ENCODE data around the gene DHX34. TPM values are rescaled to one million over a fixed set of nuclear protein-coding genes. Genes with fewer than 3 reads are reported as not detected.

The DHX34 gene
- polyA plus RNA-seq, 1 of the 3 experiments (the other 2 are of a cell fraction): 16.4 TPM

- Histone ChIP-seq H3K9me2 (no peaks in the 10 kb centered on the region), H3K36me3 (replicated peaks in 1 of 2; ENCODE audit: control insufficient read depth in 1 of 2, insufficient read depth in 2 of 2, low read length in 1 of 2) (peaks cover 5 to 7% of the 10 kb centered on the region in 2 experiments), H4K20me1 (ENCODE audit: insufficient read depth) (peaks cover 25% of the 10 kb centered on the region), H2AFZ (ENCODE audit: low read depth) (no peak overlapping the region), H3K27me3 (ENCODE audit: insufficient read depth) (no peaks in the 10 kb centered on the region), H3K4me2 (no peak overlapping the region), H3K79me2 (ENCODE audit: insufficient read depth) (peaks cover 21% of the 10 kb centered on the region), H3K27ac (ENCODE audit: low read depth in 2 of 2, low read length in 1 of 2) (no peak overlapping the region), H3F3A (replicated peaks; ENCODE audit: insufficient read depth) (peaks cover 9% of the 10 kb centered on the region), H3K9me3 (no peaks in the 10 kb centered on the region), H3K4me1 (ENCODE audit: control insufficient read depth in 1 of 2, insufficient read depth in 2 of 2, low read depth in 1 of 2, low read length in 1 of 2) (peaks cover 4 to 12% of the 10 kb centered on the region in 2 experiments; a peak in 1 of 4 replicates), H3K4me3 (ENCODE audit: low read depth in 2 of 2, low read length in 1 of 2) (no peak overlapping the region), H3K9ac (no peak overlapping the region)
- WGBS (ENCODE audit: low lambda C conversion rate): 98% methylated on average over 16 of the region's 16 CpGs
- CTCF ChIA-PET: interaction anchor here (0.6 to 2.9 kb wide), 4 partner anchors 22 to 130 kb away, joined by 3 to 12 read pairs (median 8); no protein-coding TSS in a partner anchor
- no peak for DNase-seq
- POLR2A ChIA-PET: no interaction called here
- TF ChIP-seq TCF12 (IDR thresholded peaks at IDR 0.05): no peak
- TF ChIP-seq GABPA (IDR thresholded peaks at IDR 0.05; ENCODE audit: low read depth): no peak
- TF ChIP-seq RXRA (IDR thresholded peaks at IDR 0.05; ENCODE audit: borderline replicate concordance, low read depth): no peak
- TF ChIP-seq TEAD4 (IDR thresholded peaks at IDR 0.05; ENCODE audit: borderline replicate concordance, insufficient read depth): no peak
- TF ChIP-seq MXI1 (IDR thresholded peaks at IDR 0.05; ENCODE audit: low read depth, low read length): no peak
- no peak for TF ChIP-seq CHD2 (IDR thresholded peaks at IDR 0.05; ENCODE audit: low read length, partially characterized antibody)
- TF ChIP-seq RCOR1 (IDR thresholded peaks at IDR 0.05; ENCODE audit: low read length): no peak
- TF ChIP-seq REST (IDR thresholded peaks at IDR 0.05; ENCODE audit: low read depth, low read length): no peak
- no peak for TF ChIP-seq MAX (IDR thresholded peaks at IDR 0.05; ENCODE audit: low read depth)
- no peak for TF ChIP-seq FOXJ3 (CRISPR knock-in tag; IDR thresholded peaks at IDR 0.05)
- no peak for TF ChIP-seq SIN3A (IDR thresholded peaks at IDR 0.05; ENCODE audit: borderline replicate concordance, low read depth, low read length)
- TF ChIP-seq RAD21 (IDR thresholded peaks at IDR 0.05; ENCODE audit: low read length): no peak
Measured at GRCh38 chr19:47413941-47414340, 64.8 kb downstream of the DHX34 start.

GRCh38 chr19:47414469-47414868 lies 65.4 kb downstream of the DHX34 start:
- no peak overlapping the region for H2AFZ ChIP-seq (ENCODE audit: low read depth)
- ChIA-PET CTCF (interaction anchor here (0.6 to 2.9 kb wide), 6 partner anchors 22 to 130 kb away, joined by 3 to 12 read pairs (median 5); partner anchors contain the start of gene DHX34), POLR2A (interaction anchor here (0.6 kb wide), 1 partner anchor 36 kb away, joined by 3 read pairs; no protein-coding TSS in a partner anchor)
- peaks cover 5 to 6% of the 10 kb centered on the region in 2 experiments for H3K36me3 ChIP-seq (replicated peaks in 1 of 2; ENCODE audit: control insufficient read depth in 1 of 2, insufficient read depth in 2 of 2, low read length in 1 of 2)
- H3K9me2 ChIP-seq: no peaks in the 10 kb centered on the region
- no peak overlapping the region for H3K4me3 ChIP-seq (ENCODE audit: low read depth in 2 of 2, low read length in 1 of 2)
- H3K9ac ChIP-seq: no peak overlapping the region
- no peaks in the 10 kb centered on the region for H3K27me3 ChIP-seq (ENCODE audit: insufficient read depth)
- peaks cover 25% of the 10 kb centered on the region for H4K20me1 ChIP-seq (ENCODE audit: insufficient read depth)
- peaks cover 9% of the 10 kb centered on the region for H3F3A ChIP-seq (replicated peaks; ENCODE audit: insufficient read depth)
- H3K27ac ChIP-seq (ENCODE audit: low read depth in 2 of 2, low read length in 1 of 2): no peak overlapping the region
- peak; percentile 43 for DNase-seq
- H3K79me2 ChIP-seq (ENCODE audit: insufficient read depth): peaks cover 21% of the 10 kb centered on the region
- no peaks in the 10 kb centered on the region for H3K9me3 ChIP-seq
- H3K4me1 ChIP-seq (ENCODE audit: control insufficient read depth in 1 of 2, insufficient read depth in 2 of 2, low read depth in 1 of 2, low read length in 1 of 2): peaks cover 4 to 13% of the 10 kb centered on the region in 2 experiments; a peak in 2 of 4 replicates
- WGBS (ENCODE audit: low lambda C conversion rate): no CpG with 5 or more reads among the region's 21 CpGs
- H3K4me2 ChIP-seq: no peak overlapping the region
- TF ChIP-seq FOXJ3 (CRISPR knock-in tag; IDR thresholded peaks at IDR 0.05) (no peak), ELF1 (IDR thresholded peaks at IDR 0.05) (no peak), MEF2A (IDR thresholded peaks at IDR 0.05; ENCODE audit: borderline replicate concordance, low read depth) (no peak), NRF1 (IDR thresholded peaks at IDR 0.05; ENCODE audit: low read depth, low read length) (no peak), SMC3 (IDR thresholded peaks at IDR 0.05; ENCODE audit: low read depth, low read length) (no peak), ZBTB33 (IDR thresholded peaks at IDR 0.05; ENCODE audit: borderline replicate concordance, low read depth) (no peak), RFX5 (IDR thresholded peaks at IDR 0.05; ENCODE audit: low read length) (no peak), TAF1 (IDR thresholded peaks at IDR 0.05; ENCODE audit: borderline replicate concordance, low read depth, low read length) (no peak), TEAD4 (IDR thresholded peaks at IDR 0.05; ENCODE audit: borderline replicate concordance, insufficient read depth) (no peak), MXI1 (IDR thresholded peaks at IDR 0.05; ENCODE audit: low read depth, low read length) (no peak), FOXM1 (IDR thresholded peaks at IDR 0.05; ENCODE audit: low read depth) (no peak), POLR2AphosphoS5 (IDR thresholded peaks at IDR 0.05; ENCODE audit: low read depth, low read length) (no peak), MAX (IDR thresholded peaks at IDR 0.05; ENCODE audit: low read depth) (no peak), RAD21 (IDR thresholded peaks at IDR 0.05; ENCODE audit: low read length) (no peak; the same call in 1 of the 2 replicates)
